Suprapubic skin (tissue), 2 donors: ENCODE data around the gene PLAGL1.

ENCODE experiments used
- EP300 ChIP-seq: sonication (generic); formaldehyde crosslinking; IDR thresholded peaks from one replicate; pipeline ENCODE4 v1.6.1; 2017; ENCODE audit warnings: antibody characterized with exemption
- POLR2A ChIP-seq, 2 donors: fragments of 450-650 bp; IDR thresholded peaks; one replicate each; pipeline ENCODE4 v1.6.1; 2017; ENCODE audit warnings: antibody characterized with exemption in 2 of 2, mild to moderate bottlenecking in 2 of 2, moderate library complexity in 2 of 2

DNA sequence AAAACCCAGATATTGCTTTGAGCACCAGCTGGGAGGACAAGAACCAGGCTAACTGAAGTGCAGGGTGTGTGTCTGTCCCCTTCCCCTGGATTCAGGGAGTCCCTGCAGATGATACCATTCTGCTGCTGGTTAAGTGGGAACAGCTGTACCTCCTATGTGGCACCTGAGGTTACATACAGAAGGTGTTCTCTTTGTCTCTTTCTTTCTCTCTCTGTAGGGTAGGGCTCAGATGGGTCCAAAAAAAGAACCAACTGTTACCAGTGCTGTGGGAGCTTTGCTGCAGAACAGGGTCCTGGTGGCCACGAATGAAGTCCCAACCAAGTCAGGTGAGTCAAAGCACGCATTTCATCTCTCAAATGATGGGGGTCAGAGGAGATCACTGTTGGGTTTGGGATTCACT is 105.2 kb downstream of the PLAGL1 start:
- no peak for TF ChIP-seq POLR2A (IDR thresholded peaks at IDR 0.05)
- TF ChIP-seq EP300: no peak
